Liver (tissue), 3 donors: ENCODE data around the gene EPHA6.

ENCODE experiments used
- EGR1 ChIP-seq, 2 donors: IDR thresholded peaks; 2 replicates each; pipeline ENCODE4 v1.6.1; 2016 to 2018; ENCODE audit warnings: antibody characterized with exemption in 2 of 2, low read depth in 2 of 2
- FOXA2 ChIP-seq: IDR thresholded peaks from 2 replicates; pipeline ENCODE4 v1.6.1; 2016; ENCODE audit warnings: antibody characterized with exemption
- GABPA ChIP-seq, 2 donors: IDR thresholded peaks in 1 of 2; conservative IDR thresholded peaks in 1 of 2; 2 replicates each; pipeline ENCODE4 v1.6.1; 2016; ENCODE audit warnings: antibody characterized with exemption in 2 of 2, mild to moderate bottlenecking in 1 of 2, moderate library complexity in 1 of 2
- JUND ChIP-seq, 2 donors: IDR thresholded peaks; 2 replicates each; pipeline ENCODE4 v1.6.1; 2016; ENCODE audit warnings: antibody characterized with exemption in 2 of 2
- NR2F2 ChIP-seq: IDR thresholded peaks from 2 replicates; pipeline ENCODE4 v1.6.1; 2016; ENCODE audit warnings: antibody characterized with exemption
- RAD21 ChIP-seq, 2 donors: IDR thresholded peaks; 2 replicates each; pipeline ENCODE4 v1.6.1; 2016; ENCODE audit warnings: antibody characterized with exemption in 2 of 2, mild to moderate bottlenecking in 2 of 2
- SP1 ChIP-seq: IDR thresholded peaks from 2 replicates; pipeline ENCODE4 v1.6.1; 2018; ENCODE audit warnings: antibody characterized with exemption, mild to moderate bottlenecking
- TAF1 ChIP-seq: conservative IDR thresholded peaks from 2 replicates; pipeline ENCODE4 v1.6.1; 2016; ENCODE audit warnings: antibody characterized with exemption, mild to moderate bottlenecking
- YY1 ChIP-seq: IDR thresholded peaks from 2 replicates; pipeline ENCODE4 v1.6.1; 2016; ENCODE audit warnings: antibody characterized with exemption, mild to moderate bottlenecking
- TF ChIP-seq, protein P1 (sequence below): fragments of 150-350 bp; IDR thresholded peaks from 2 replicates; pipeline ENCODE4 v1.5.1; 2017; ENCODE audit warnings: improper control_type of control experiment, low read depth, low read length; ENCODE audit not compliant: missing input control
- TF ChIP-seq, protein P2 (sequence below): IDR thresholded peaks from 2 replicates; pipeline ENCODE4 v1.6.1; 2016; ENCODE audit warnings: antibody characterized with exemption
- TF ChIP-seq, protein P3 (sequence below): IDR thresholded peaks from 2 replicates; pipeline ENCODE4 v1.6.1; 2016; ENCODE audit warnings: antibody characterized with exemption, mild to moderate bottlenecking
- TF ChIP-seq, protein P4 (sequence below): IDR thresholded peaks from 2 replicates; pipeline ENCODE4 v1.6.1; 2016; ENCODE audit warnings: antibody characterized with exemption
- TF ChIP-seq, protein P5 (sequence below): IDR thresholded peaks from 2 replicates; pipeline ENCODE4 v1.6.1; 2016; ENCODE audit warnings: antibody characterized with exemption
- donor health status: healthy.
- donor health status: healthy.

DNA sequence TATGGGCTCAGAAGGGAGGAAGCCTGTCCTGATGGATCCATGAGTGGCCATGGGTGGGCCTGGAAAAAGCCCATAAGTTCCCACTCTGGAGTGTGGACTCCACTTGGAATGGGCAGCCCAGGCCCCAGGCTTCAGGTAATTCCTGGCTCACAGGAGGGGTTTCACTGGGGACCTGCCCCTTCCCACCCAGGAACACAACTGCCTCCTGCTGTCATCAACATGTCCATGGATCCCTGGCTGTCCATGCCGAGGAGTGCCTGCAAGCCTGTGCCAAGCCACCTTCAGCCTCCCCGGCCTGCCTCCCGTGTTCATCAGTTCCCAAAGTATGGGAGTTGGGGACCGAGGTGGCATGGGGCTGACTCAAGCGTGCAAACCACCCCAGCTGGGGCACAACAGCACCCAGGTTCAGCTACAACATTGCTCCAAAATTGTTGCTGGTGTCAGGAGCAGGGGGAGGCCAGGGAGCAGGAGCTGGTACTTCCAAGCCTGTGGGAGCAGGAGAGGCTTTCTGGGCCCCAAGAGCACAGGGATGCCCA lies 479.3 kb downstream of the EPHA6 start:
- TF ChIP-seq, protein P1, sequence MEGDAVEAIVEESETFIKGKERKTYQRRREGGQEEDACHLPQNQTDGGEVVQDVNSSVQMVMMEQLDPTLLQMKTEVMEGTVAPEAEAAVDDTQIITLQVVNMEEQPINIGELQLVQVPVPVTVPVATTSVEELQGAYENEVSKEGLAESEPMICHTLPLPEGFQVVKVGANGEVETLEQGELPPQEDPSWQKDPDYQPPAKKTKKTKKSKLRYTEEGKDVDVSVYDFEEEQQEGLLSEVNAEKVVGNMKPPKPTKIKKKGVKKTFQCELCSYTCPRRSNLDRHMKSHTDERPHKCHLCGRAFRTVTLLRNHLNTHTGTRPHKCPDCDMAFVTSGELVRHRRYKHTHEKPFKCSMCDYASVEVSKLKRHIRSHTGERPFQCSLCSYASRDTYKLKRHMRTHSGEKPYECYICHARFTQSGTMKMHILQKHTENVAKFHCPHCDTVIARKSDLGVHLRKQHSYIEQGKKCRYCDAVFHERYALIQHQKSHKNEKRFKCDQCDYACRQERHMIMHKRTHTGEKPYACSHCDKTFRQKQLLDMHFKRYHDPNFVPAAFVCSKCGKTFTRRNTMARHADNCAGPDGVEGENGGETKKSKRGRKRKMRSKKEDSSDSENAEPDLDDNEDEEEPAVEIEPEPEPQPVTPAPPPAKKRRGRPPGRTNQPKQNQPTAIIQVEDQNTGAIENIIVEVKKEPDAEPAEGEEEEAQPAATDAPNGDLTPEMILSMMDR, result no peak
- no peak for TF ChIP-seq JUND (IDR thresholded peaks at IDR 0.05)
- no peak for TF ChIP-seq EGR1 (IDR thresholded peaks at IDR 0.05; ENCODE audit: low read depth in 2 of 2)
- TF ChIP-seq, protein P2, sequence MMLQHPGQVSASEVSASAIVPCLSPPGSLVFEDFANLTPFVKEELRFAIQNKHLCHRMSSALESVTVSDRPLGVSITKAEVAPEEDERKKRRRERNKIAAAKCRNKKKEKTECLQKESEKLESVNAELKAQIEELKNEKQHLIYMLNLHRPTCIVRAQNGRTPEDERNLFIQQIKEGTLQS, result no peak
- no peak for TF ChIP-seq TAF1
- TF ChIP-seq, protein P3, sequence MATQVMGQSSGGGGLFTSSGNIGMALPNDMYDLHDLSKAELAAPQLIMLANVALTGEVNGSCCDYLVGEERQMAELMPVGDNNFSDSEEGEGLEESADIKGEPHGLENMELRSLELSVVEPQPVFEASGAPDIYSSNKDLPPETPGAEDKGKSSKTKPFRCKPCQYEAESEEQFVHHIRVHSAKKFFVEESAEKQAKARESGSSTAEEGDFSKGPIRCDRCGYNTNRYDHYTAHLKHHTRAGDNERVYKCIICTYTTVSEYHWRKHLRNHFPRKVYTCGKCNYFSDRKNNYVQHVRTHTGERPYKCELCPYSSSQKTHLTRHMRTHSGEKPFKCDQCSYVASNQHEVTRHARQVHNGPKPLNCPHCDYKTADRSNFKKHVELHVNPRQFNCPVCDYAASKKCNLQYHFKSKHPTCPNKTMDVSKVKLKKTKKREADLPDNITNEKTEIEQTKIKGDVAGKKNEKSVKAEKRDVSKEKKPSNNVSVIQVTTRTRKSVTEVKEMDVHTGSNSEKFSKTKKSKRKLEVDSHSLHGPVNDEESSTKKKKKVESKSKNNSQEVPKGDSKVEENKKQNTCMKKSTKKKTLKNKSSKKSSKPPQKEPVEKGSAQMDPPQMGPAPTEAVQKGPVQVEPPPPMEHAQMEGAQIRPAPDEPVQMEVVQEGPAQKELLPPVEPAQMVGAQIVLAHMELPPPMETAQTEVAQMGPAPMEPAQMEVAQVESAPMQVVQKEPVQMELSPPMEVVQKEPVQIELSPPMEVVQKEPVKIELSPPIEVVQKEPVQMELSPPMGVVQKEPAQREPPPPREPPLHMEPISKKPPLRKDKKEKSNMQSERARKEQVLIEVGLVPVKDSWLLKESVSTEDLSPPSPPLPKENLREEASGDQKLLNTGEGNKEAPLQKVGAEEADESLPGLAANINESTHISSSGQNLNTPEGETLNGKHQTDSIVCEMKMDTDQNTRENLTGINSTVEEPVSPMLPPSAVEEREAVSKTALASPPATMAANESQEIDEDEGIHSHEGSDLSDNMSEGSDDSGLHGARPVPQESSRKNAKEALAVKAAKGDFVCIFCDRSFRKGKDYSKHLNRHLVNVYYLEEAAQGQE, result no peak
- no peak for TF ChIP-seq RAD21 (IDR thresholded peaks at IDR 0.05)
- TF ChIP-seq, protein P4, sequence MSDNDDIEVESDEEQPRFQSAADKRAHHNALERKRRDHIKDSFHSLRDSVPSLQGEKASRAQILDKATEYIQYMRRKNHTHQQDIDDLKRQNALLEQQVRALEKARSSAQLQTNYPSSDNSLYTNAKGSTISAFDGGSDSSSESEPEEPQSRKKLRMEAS, result no peak
- TF ChIP-seq, protein P5, sequence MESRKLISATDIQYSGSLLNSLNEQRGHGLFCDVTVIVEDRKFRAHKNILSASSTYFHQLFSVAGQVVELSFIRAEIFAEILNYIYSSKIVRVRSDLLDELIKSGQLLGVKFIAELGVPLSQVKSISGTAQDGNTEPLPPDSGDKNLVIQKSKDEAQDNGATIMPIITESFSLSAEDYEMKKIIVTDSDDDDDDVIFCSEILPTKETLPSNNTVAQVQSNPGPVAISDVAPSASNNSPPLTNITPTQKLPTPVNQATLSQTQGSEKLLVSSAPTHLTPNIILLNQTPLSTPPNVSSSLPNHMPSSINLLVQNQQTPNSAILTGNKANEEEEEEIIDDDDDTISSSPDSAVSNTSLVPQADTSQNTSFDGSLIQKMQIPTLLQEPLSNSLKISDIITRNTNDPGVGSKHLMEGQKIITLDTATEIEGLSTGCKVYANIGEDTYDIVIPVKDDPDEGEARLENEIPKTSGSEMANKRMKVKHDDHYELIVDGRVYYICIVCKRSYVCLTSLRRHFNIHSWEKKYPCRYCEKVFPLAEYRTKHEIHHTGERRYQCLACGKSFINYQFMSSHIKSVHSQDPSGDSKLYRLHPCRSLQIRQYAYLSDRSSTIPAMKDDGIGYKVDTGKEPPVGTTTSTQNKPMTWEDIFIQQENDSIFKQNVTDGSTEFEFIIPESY, result no peak
- TF ChIP-seq FOXA2, result no peak
- TF ChIP-seq GABPA (IDR thresholded peaks at IDR 0.05 in 1 of 2, conservative IDR thresholded peaks at IDR 0.05 in 1 of 2), result no peak
- no peak for TF ChIP-seq YY1
- TF ChIP-seq SP1, result no peak
- no peak for TF ChIP-seq NR2F2
